B cell (primary cell): Measurements from ENCODE around the gene BCL11A. TPM values are rescaled to one million over a fixed set of nuclear protein-coding genes. Genes with fewer than 3 reads are reported as not detected.

Experiments
- ATAC-seq: fragments of 200-7000 bp; cut with Tn5 transposase; one replicate; pipeline ENCODE4 v1.10.0; 2021; ENCODE audit warnings: low read depth, mild to moderate bottlenecking, moderate number of reproducible peaks, moderate library complexity
- CTCF ChIA-PET: fragments of 350-600 bp; sonication (Branson Sonifier 250); formaldehyde crosslinking; loops from one replicate; lab custom pipeline; 2021; ENCODE audit warnings: antibody characterized with exemption, inconsistent platforms; lab: Charles Lee
- POLR2A ChIA-PET: fragments of 350-600 bp; sonication (Branson Sonifier 250); formaldehyde crosslinking; loops from one replicate; lab custom pipeline; 2021; ENCODE audit warnings: antibody characterized with exemption; lab: Charles Lee
- DNase-seq: peaks from one replicate; pipeline ENCODE4 v3.0.0; 2013
- H2AFZ ChIP-seq: 2 replicates; pipeline ENCODE4 v1.6.1; 2012; ENCODE audit warnings: mild to moderate bottlenecking, low read depth, low read length; ENCODE audit not compliant: insufficient read depth, poor library complexity, severe bottlenecking
- H3K27ac ChIP-seq, 2 donors: 1 replicate in 1 of 2; 2 replicates in 1 of 2; pipeline ENCODE4 v1.5.1; 2012 to 2013; ENCODE audit warnings: low read length in 2 of 2, mild to moderate bottlenecking in 2 of 2, moderate library complexity in 1 of 2
- H3K27me3 ChIP-seq, 4 experiments: fragments of 200-600 bp in 1 of 4; sonication (generic) in 1 of 4; replicated peaks in 1 of 4; 1 replicate in 2 of 4; 2 replicates in 2 of 4; pipeline versions ENCODE4 v1.6.1 to v1.7.0; 2013 to 2016; ENCODE audit warnings: low read length in 3 of 4, mild to moderate bottlenecking in 2 of 4, mixed read lengths in 1 of 4, moderate library complexity in 1 of 4; ENCODE audit not compliant: insufficient read depth in 4 of 4, control insufficient read depth in 3 of 4; ENCODE audit errors: control extremely low read depth in 1 of 4
- H3K36me3 ChIP-seq, 2 experiments: replicated peaks in 1 of 2; 1 replicate in 1 of 2; 2 replicates in 1 of 2; pipeline versions ENCODE4 v1.6.1 to v1.7.1; 2013; ENCODE audit warnings: low read length in 1 of 2; ENCODE audit not compliant: insufficient read depth in 2 of 2, control insufficient read depth in 1 of 2; ENCODE audit errors: control extremely low read depth in 1 of 2, extremely low read depth in 1 of 2
- H3K4me1 ChIP-seq, 2 donors: fragments of 200-600 bp in 1 of 2; sonication (generic) in 1 of 2; 1 replicate in 1 of 2; 2 replicates in 1 of 2; pipeline versions ENCODE4 v1.5.1 to v1.6.1; 2013 to 2017; ENCODE audit warnings: low read length in 2 of 2; ENCODE audit not compliant: control insufficient read depth in 2 of 2, insufficient read depth in 2 of 2
- H3K4me2 ChIP-seq: replicated peaks from 2 replicates; pipeline ENCODE3; 2012; ENCODE audit warnings: mild to moderate bottlenecking, low read depth, low read length; ENCODE audit not compliant: poor library complexity, severe bottlenecking
- H3K4me3 ChIP-seq, 5 experiments: fragments of 200-600 bp in 1 of 5; sonication (generic) in 1 of 5; 1 replicate in 3 of 5; 2 replicates in 2 of 5; pipeline versions ENCODE4 v1.5.1 to v1.7.0; 2011 to 2016; ENCODE audit warnings: low read length in 4 of 5, mild to moderate bottlenecking in 4 of 5, low read depth in 2 of 5, control low read depth in 1 of 5, moderate library complexity in 1 of 5; ENCODE audit not compliant: insufficient read depth in 1 of 5; ENCODE audit errors: control extremely low read depth in 1 of 5, extremely low read depth in 1 of 5
- H3K79me2 ChIP-seq: fragments of 200-600 bp; sonication (generic); one replicate; pipeline ENCODE4 v1.6.0; 2016; ENCODE audit warnings: low read length; ENCODE audit not compliant: control insufficient read depth, insufficient read depth
- H3K9ac ChIP-seq: fragments of 200-600 bp; sonication (generic); 2 replicates; pipeline ENCODE4 v1.6.1; 2017; ENCODE audit warnings: mild to moderate bottlenecking, low read length, moderate library complexity
- H3K9me3 ChIP-seq, 3 donors: one replicate each; pipeline versions ENCODE4 v1.6.1 to v1.7.1; 2013; ENCODE audit warnings: low read length in 2 of 3; ENCODE audit not compliant: control insufficient read depth in 2 of 3, insufficient read depth in 1 of 3; ENCODE audit errors: control extremely low read depth in 1 of 3
- H4K20me1 ChIP-seq: 2 replicates; pipeline ENCODE4 v1.6.0; 2012; ENCODE audit warnings: mild to moderate bottlenecking, low read length; ENCODE audit not compliant: insufficient read depth, control insufficient read depth, poor library complexity, severe bottlenecking
- H3K27ac Mint-ChIP-seq: one replicate; pipeline ENCODE4 v1.8.0; 2021; ENCODE audit warnings: mixed read lengths
- H3K27me3 Mint-ChIP-seq: one replicate; pipeline ENCODE4 v1.8.0; 2021; ENCODE audit warnings: mixed read lengths
- H3K4me1 Mint-ChIP-seq: one replicate; pipeline ENCODE4 v1.8.0; 2021; ENCODE audit warnings: mixed read lengths
- H3K4me3 Mint-ChIP-seq: one replicate; pipeline ENCODE4 v1.8.0; 2021; ENCODE audit warnings: mixed read lengths
- H3K9me3 Mint-ChIP-seq: one replicate; pipeline ENCODE4 v1.8.0; 2022; ENCODE audit warnings: mixed read lengths; ENCODE audit not compliant: insufficient read depth
- EZH2 ChIP-seq: IDR thresholded peaks from 2 replicates; pipeline ENCODE4 v1.6.1; 2012; ENCODE audit warnings: borderline replicate concordance, low read depth, mild to moderate bottlenecking, moderate library complexity, low read length; ENCODE audit not compliant: insufficient read depth, poor library complexity, severe bottlenecking
- WGBS: methylation state at CpG from one replicate; pipeline ENCODE4 v1.1.5; 2013; ENCODE audit warnings: missing lambda C conversion rate; ENCODE audit not compliant: insufficient coverage; 5-methylcytosine and 5-hydroxymethylcytosine counted together
- intact Hi-C: fragments of 100-400 bp; cut with micrococcal nuclease; formaldehyde crosslinking; loops from one replicate; pipeline ENCODE4 v1.10.0; 2022
- polyA plus RNA-seq: library from polyadenylated mRNA; depleted of rRNA; stranded (reverse); fragments of >200 nt; gene quantifications from 2 replicates; pipeline ENCODE4 v1.2.3, GENCODE V29; 2012
- total RNA-seq, 2 donors: library from RNA; stranded (reverse); fragments of 120-200 nt in 1 of 2; gene quantifications; 1 replicate in 1 of 2; 2 replicates in 1 of 2; pipeline versions ENCODE4 v1.2.3 to v1.2.4, GENCODE V29; 2013 to 2022
- TF ChIP-seq, protein P1 (sequence below): fragments of 200-600 bp; IDR thresholded peaks from one replicate; pipeline ENCODE4 v1.8.0; 2022; ENCODE audit warnings: antibody characterized with exemption, mild to moderate bottlenecking

The BCL11A gene
- total and polyA plus RNA-seq, 2 donors (not counting 1 experiment from before 2014, with no cell fraction given): 81.8 to 383 TPM

DNA sequence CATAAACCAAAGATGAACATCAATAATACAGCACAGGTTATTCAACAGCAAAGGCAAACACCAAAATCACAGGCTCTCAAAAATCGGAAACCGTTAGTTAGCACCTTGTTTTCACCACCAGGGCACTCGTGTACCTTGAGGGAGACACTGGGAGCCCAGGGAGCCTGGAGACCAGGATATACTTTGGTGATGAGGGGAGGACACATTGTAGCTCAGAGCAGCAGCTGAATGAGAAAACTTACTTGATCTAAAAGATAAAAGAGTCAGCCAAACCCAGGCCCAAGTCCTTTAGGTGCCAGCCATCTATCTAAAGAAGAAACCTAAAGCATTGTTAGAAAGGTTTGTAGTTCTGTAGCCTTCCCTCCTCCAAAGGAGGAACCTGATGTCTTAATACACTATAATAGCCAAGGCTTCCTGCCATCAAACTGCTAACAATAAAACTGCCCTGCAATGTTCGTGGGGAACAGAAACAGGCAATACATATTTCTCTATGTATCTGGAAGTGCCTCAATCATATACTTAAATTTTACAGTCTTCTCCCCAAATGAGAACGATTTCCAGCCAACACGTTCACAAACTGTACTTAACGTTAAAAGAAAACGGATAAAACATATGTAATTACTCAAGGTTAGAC is 19.3 kb downstream of the BCL11A start:
- Histone ChIP-seq H3K4me3 (peak overlapping the region in 1 of 5 experiments; percentile 27), H2AFZ (no peak overlapping the region), H4K20me1 (peaks cover 91% of the 10 kb centered on the region), H3K4me1 (peaks cover 93 to 99% of the 10 kb centered on the region in 2 donors), H3K36me3 (peaks cover 1 to 67% of the 10 kb centered on the region in 2 experiments), H3K4me2 (peak overlapping the region; percentile 69), H3K9me3 (no peaks in the 10 kb centered on the region), H3K9ac (peak overlapping the region; percentile 24), H3K27me3 (no peaks in the 10 kb centered on the region), H3K79me2 (peaks cover 100% of the 10 kb centered on the region), H3K27ac (peak overlapping the region; percentile 1 to 80)
- ChIA-PET CTCF (interaction anchor here (1.2 kb wide), 1 partner anchor 48 kb away, joined by 3 read pairs; no protein-coding TSS in a partner anchor), POLR2A (interaction anchor here (1.1 kb wide), 1 partner anchor 10 kb away, joined by 3 read pairs; no protein-coding TSS in a partner anchor)
- Mint-ChIP-seq H3K4me1 (peaks cover 92% of the 10 kb centered on the region), H3K4me3 (peak overlapping the region; percentile 79), H3K27ac (peak overlapping the region; percentile 81), H3K9me3 (no peaks in the 10 kb centered on the region), H3K27me3 (no peaks in the 10 kb centered on the region)
- ATAC-seq: no peak
- TF ChIP-seq, protein P1, sequence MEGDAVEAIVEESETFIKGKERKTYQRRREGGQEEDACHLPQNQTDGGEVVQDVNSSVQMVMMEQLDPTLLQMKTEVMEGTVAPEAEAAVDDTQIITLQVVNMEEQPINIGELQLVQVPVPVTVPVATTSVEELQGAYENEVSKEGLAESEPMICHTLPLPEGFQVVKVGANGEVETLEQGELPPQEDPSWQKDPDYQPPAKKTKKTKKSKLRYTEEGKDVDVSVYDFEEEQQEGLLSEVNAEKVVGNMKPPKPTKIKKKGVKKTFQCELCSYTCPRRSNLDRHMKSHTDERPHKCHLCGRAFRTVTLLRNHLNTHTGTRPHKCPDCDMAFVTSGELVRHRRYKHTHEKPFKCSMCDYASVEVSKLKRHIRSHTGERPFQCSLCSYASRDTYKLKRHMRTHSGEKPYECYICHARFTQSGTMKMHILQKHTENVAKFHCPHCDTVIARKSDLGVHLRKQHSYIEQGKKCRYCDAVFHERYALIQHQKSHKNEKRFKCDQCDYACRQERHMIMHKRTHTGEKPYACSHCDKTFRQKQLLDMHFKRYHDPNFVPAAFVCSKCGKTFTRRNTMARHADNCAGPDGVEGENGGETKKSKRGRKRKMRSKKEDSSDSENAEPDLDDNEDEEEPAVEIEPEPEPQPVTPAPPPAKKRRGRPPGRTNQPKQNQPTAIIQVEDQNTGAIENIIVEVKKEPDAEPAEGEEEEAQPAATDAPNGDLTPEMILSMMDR: no peak
- TF ChIP-seq EZH2: no peak
- DNase-seq: no peak
- WGBS: 20% methylated on average over 1 of the region's 8 CpGs
- intact Hi-C loops: loop anchor here (5.0 kb wide), 1 partner anchor 87 kb away; no protein-coding TSS in a partner anchor
